ENCODE measurements around the gene RAI14.

RAI14 gene

GRCh38 chr5:34648039-34648839, 7.9 kb upstream of the RAI14 start:
- no peak for DNase-seq

DNA sequence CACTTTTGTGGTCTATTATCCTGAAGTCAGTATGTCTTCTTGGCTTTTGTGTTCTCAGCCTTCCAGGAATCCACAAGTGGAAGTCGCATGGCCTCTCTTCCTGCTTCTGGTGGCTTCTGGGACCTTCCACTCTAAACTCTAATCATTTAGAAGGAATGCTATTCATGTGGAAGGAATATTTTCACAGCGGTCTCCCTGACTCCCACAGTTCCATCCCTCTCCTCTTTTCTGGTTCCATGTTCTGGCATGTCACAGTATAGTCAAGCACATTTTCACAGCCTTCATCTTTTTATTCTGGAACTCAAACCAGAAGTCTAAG, 7.3 kb upstream of the RAI14 start:
- no peak for DNase-seq

- no peak for DNase-seq
Measured at GRCh38 chr5:34651791-34652190, 4.3 kb upstream of the RAI14 start.

- no peak for DNase-seq
Measured at GRCh38 chr5:34652466-34652865, 3.7 kb upstream of the RAI14 start.

GRCh38 chr5:34652914-34653313, 3.2 kb upstream of the RAI14 start:
- no peak for DNase-seq

DNA sequence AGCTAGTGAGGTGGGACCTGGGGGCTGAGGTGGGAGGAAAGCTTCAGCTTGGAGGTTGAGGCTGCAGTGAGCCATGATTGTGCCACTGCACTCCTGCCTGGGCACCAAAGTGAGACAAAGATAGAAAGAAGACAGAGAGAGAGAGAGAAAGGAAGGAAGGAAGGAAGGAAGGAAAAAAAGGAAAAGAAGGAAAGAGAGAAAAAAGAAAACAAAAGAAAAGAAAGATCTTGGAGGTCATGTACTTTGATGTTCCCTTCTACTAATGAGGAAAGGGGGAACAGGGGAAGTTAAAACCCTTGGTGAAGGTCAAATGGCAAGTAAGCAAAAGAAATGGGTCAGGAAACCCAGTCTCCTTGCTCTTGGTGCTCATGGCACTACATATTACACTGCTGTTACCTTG, 2.4 kb upstream of the RAI14 start:
- DNase-seq = no peak

DNA sequence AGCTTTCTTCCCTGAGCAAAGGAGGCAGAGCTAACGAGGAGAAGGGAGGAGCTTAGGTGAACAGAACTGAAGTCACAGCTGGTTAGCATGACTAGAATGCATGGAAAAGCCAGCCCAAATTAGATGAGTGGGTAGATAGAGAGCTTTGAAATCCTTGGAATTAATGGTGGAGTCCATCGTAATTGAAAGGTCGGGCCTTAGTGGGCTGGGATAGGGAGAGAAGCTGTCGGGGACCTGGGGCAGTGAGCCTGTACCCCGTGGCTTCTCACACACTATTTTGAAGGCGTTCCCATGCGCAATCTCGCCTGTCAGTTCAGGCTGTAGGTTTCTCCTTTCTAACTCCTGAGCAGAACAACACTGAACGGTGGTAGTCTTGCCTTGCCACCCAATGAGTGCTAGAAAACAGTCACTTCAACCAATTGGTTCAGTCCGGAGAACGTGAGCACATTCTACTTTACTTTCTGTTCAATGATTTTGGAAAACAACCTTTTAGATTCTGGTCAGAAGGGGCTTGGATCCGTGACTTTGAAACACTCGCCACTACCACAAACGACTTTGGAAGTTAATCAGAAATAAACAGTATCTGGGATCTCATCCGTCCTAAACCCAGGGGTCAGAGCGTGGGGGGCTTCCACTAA, 655 bp upstream of the RAI14 start:
- DNase-seq = no peak

GRCh38 chr5:34656700-34657273, 659 bp downstream of the RAI14 start:
- DNase-seq = no peak

- no peak for DNase-seq
Measured at GRCh38 chr5:34657274-34657921, 1.3 kb downstream of the RAI14 start.

- DNase-seq = no peak
Measured at GRCh38 chr5:34657988-34658387, 1.9 kb downstream of the RAI14 start.

DNA sequence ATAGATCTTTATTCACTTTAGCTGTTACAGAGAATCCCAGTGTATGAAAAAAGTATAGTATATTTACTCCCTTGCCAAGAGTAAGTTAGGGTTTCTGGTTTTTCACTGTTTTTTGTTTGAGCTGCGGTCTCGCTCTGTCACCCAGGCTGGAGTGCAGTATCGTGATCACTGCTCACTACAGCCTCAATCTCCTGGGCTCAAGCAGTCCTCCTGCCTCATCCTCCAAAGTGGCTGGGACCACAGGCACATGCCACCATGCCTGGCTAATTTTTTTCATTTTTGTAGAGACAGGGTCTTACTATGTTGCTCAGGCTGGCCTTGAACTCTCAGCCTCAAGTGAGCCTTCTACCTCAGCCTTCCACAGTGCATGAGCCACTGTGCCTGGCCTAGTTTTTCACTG, 3.0 kb downstream of the RAI14 start:
- DNase-seq = no peak

- DNase-seq = no peak
Measured at GRCh38 chr5:34660444-34660843, 4.3 kb downstream of the RAI14 start.

- DNase-seq = no peak
Measured at GRCh38 chr5:34663771-34664496, 7.8 kb downstream of the RAI14 start.

- DNase-seq = no peak
Measured at GRCh38 chr5:34666392-34667080, 10.4 kb downstream of the RAI14 start.

DNA sequence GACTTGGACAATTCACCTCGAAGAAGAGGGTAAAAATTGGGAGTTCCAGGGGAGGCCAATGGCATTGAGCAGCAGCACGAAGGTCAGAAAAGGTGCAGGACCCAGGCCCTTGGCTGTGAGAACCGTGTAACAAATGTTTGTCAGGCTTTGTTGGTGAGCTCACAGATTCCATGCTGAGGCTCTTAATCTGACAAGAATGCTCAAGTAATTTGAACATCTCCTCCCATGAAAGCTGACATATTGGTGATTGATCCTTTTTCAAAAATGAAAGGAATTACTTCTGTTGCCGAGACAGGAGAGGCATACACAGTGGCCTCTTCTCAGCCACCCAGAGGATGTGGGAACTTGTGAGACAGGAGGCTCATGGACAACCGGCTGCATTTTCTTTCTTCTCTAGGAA, 11.6 kb downstream of the RAI14 start:
- DNase-seq = no peak

DNA sequence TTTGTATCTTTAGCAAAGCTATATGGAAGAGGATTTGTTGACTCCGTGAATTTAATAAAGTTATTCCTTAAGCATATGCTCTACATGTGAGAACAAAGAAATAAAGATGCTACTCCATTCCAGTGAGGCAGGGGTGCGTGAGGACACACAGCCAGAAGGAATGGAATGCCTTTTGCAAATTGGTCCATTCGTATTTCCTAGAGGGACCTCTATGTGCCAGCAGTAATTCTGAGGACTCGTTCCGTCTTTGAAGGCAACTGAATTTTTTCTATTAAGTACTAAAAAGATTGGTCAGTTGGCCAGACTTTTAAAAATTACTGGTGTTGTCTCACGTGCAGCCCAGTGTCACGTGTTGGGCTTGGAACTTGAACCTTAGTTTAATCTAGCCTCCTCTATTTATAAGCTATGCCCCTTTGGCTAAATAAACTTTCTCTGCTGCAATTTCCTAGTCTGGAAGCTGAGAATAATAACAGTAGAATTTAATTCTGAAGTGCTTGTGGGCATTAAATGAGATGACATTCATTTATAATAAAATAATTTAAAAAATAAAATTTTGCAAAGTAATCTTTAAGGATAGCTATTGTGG, 13.9 kb downstream of the RAI14 start:
- no peak for DNase-seq

DNA sequence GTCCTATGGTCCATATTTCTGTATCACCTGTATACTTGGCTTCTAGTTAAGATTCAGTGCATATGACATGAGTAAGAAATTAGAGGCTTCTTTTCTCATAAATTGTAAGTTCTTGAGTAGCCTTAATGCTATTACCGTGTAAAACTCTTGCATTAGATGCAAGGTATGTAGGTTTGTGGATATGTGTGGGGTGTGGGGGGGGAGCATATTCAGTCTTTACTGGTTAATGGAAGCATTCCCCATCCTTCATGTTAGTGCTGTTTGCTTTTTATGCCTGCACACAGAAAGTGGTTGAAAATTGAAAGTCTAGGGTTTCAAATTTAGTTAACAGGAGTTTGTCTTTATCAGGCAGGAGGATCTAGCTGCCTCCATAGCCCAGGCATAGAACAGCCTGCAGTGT, 16.1 kb downstream of the RAI14 start:
- no peak for DNase-seq

GRCh38 chr5:34673463-34674125, 17.5 kb downstream of the RAI14 start:
- no peak for DNase-seq

DNA sequence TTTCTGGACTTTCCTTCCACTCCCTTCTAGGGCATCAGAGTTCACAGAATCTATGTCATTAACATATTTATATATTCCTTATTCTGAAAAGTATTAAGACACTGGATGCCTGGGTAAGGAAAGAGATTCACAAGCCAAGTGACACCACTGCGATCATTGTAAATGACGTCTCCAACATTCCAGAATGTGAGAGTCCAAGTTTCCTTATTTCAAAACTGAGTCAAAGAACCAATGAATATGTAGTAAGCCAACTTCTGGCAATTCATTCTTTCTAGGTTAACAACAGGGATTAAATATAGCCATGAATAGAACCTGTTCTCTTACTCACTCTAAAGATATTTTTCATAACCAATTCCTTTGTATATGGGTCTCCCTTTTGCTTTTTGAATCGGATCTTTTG, 18.1 kb downstream of the RAI14 start:
- no peak for DNase-seq

DNA sequence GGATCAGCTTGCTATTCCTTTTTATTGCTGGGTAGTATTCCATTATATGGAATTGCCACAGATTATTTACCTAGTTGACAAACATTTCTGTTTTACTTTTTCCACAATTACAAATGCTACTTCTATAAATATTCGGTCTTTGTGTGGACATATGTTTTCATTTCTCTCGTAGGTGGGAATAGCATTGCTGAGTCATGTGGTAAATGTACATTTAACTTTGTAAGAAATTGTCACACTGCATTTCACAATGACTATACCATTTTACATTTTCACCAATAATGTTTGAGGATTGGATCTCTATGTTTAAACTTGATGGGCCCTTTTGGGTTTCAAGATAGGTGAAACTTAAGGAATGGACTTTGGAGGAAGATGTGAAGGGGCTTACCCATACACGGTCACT, 19.7 kb downstream of the RAI14 start:
- no peak for DNase-seq

GRCh38 chr5:34676416-34676815, 20.3 kb downstream of the RAI14 start:
- no peak for DNase-seq

- DNase-seq = no peak
Measured at GRCh38 chr5:34677428-34677827, 21.3 kb downstream of the RAI14 start.

Measured in activated CD4-positive, CD25-positive, alpha-beta regulatory T cell (primary cell).